Measurements from ENCODE around the gene TMEM39B.
"Not testable (repeated sequence)": the region's sequence is repeated elsewhere in the genome, so short reads cannot be mapped to it uniquely, and the experiment has no call there.

Gene TMEM39B

DNA sequence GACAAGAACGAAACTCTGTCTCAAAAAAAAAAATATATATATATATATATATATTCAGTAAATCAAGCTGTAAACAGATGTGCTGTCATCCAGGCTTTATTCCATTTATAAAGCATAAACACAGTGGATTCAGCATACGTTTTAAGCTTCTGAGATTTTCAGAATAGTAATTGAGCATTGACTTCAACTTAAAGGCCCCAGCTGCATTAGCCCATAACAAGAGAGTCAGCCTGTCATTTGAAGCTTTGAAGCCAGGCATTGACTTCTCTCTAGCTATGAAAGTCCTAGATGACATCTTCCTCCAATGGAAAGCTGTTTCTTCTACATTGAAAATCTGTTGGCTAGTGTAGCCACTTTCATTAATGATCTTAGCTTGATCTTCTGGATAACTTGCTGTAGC lies 41.7 kb downstream of the TMEM39B start:
- no peak for DNase-seq

DNA sequence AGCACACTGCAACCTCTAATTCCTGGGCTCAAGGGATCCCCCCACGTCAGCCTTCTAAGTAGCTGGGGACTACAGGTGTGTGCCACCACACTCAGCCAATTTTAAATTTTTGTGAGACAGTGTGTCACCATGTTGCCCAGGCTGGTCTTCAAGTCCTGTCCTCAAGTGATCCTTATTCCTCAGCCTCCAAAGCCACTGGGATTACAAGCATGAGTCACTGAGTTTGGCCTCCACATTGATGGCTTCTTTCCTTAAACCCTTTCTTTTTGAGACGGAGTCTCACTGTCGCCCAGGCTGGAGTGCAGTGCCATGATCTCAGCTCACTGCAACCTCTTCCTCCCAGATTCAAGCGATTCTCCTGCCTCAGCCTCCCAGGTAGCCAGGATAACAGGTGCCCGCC lies 42.8 kb downstream of the TMEM39B start:
- DNase-seq = no peak

DNA sequence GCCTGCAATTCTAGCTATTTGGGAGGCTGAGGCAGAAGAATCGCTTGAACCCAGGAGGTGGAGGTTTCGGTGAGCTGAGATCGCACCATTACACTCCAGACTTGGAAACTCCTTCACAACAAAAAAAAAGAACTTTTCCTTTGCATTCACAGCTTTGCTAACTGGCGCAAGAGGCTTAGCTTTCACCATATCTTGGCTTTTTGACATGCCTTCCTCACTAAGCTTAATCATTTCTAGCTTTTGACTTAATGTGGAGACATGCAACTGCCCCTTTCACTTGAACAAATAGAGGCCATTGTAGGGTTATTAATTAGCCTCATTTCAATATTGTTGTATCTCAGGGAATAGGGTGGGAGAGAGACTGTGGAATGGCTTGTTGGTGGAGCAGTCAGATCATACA lies 43.8 kb downstream of the TMEM39B start:
- DNase-seq = no peak

GRCh38 chr1:32122151-32122550 lies 49.4 kb downstream of the TMEM39B start:
- no peak for DNase-seq

- DNase-seq = not testable (repeated sequence)
Observed at GRCh38 chr1:32123361-32123760, 50.6 kb downstream of the TMEM39B start.

DNA sequence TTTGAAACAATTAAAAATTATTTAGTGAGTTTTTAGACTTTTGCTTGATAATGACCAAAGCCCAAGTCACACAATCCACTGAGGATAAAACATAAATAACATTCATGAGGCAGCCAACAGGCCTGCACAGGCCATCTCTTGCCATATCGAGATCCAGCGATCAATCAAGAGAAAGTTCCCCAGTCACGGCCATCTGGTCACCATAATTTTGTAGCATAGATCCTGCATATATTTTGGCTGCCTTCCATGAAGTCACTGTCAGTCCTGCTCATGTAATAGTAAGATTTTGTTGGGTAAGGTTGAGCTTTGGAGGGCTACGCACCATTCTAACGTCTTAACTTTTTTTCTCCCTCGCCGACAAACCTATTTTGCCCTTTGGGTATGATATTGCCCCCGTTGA lies 52.6 kb downstream of the TMEM39B start:
- no peak for DNase-seq

DNA sequence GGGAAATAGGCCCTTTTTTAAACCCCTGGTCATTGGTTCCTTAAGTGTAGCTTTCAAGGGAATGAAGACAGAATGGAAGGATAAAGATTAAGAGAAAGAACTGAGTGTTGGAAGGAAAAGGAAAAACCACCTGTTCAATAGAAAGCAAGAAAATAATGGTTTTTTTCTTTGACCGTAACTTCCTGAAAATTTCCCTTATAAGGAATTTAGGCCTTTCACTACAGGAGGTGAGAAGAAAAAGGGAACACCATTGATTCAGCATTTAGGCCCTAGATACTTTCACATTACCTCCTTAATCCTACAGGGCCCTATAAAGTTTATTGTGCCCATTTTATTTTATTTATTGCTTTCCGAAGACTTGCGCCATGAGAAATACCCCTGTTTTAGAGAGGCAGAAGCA lies 54.0 kb downstream of the TMEM39B start:
- DNase-seq = no peak

- DNase-seq = no peak
Observed at GRCh38 chr1:32127409-32128198, 54.9 kb downstream of the TMEM39B start.

GRCh38 chr1:32128479-32128878 lies 55.7 kb downstream of the TMEM39B start:
- no peak for DNase-seq

DNA sequence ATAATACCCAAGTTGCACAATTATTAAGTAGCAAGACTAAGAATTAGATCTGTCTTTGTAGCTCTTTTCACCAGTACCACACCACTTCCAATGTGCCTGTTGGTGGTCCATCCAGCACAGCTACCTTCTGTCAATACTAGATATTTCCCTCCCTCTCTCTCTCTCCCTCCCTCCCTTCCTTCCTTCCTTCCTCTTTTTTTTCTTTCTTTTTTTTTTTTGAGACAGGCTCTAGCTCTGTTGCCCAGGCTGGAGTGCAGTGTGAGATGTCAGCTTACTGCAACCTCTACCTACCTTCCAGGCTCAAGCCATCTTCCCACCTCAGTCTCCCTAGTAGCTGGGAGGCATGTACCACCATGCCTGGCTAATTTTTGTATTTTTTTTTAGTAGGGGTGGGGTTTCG lies 56.2 kb downstream of the TMEM39B start:
- DNase-seq = no peak

GRCh38 chr1:32133950-32134280 lies 61.2 kb downstream of the TMEM39B start:
- DNase-seq = not testable (repeated sequence)

DNA sequence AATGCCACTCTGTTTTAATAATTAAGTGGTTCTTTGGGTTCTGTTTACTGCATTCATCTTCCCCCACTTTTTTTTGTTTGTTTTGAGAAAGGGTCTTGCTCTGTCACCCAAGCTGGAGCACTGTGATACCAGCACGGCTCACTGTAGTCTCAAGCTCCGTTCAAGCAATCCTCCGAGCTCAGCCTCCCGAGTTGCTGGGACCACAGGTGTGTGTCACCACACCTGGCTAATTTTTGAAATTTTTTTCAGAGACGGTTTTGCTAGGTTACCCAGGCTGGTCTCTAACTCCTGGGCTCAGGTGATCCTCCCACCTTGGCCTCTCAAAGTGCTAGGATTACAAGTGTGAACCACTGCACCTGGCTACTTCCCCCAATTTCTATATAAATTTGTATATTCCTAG lies 64.4 kb downstream of the TMEM39B start:
- no peak for DNase-seq

- DNase-seq = no peak
Observed at GRCh38 chr1:32138965-32139364, 66.2 kb downstream of the TMEM39B start.

DNA sequence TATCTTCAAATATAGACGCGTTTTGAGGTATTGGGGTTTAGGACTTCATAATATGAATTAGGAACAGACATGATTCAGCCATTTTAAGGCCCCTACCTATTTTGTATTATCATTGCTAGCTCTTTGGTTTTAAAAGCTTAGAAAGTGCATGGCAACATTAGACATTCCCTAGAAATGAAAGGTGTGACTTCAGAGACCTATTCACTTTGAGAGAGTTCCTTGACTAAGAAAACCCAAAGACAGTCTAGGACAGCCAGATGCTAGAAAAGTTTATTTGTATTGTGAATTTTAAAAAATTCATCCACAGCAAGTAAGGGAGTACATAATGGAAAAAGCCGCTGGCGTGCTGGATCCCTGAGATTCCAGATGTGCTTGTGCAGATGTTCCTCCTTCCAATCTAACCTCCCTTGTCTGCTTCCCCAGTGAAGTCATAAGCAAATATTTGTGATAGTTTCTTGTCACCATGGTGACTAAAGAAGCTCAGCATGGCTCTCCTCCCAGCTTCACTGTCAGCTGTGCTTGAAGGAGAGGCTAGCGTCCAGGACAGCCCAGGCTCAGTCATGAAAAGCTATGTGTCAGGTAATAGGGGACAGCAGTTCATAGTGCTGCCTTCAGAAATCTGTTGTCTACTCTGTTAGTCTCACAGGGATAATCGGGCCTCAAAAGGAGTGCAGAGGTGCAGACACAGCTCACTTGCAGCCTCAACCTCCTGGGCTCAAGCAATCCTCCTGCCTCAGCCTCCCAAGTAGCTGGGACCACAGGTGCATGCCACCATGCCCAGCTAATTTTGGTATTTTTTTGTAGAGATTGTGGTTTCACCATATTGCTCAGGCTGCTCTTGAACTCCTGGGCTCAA lies 69.9 kb downstream of the TMEM39B start:
- no peak for DNase-seq

DNA sequence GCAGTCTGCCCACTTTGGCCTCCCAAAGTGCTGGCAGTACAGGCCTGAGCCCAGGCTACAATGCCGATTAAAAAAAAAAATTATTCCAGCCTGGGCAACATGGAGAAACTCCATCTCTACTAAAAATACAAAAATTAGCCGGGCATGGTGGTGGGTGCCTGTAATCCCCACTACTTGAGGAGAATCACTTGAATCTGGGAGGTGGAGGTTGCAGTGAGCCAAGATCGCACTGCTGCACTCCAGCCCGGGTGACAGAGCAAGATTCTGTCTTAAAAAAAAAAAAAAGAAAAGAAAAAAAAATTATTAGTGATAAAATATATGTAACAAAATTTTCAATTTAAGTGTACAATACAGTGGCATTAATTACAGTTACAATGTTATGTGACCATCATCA lies 70.6 kb downstream of the TMEM39B start:
- not testable (repeated sequence) for DNase-seq

- DNase-seq = no peak
Observed at GRCh38 chr1:32144033-32144432, 71.3 kb downstream of the TMEM39B start.

DNA sequence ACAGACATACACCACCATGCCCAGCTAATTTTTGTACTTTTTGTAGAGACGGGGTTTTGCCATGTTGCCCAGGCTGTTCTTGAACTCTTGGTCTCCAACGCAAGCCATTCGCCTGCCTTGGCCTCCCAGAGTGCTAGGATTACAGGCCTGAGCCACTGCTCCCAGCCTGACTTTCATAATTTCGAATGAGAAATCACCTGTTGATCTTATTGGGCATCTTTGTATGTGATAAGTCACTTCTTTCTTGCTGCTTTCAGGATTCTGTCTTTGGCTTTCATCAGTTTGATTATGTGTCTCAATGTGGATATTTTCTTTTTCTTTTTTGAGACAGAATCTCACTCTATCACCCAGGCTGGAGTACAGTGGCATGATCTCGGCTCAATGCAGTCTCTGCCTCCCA lies 75.1 kb downstream of the TMEM39B start:
- DNase-seq = not testable (repeated sequence)

GRCh38 chr1:32150847-32151246 lies 78.1 kb downstream of the TMEM39B start:
- no peak for DNase-seq

GRCh38 chr1:32151319-32151787 lies 78.6 kb downstream of the TMEM39B start:
- DNase-seq = no peak

Data from activated naive CD4-positive, alpha-beta T cell treated with anti-CD3 and anti-CD28 coated beads, Interleukin-2, amount 50 U/mL, for 16 hours (primary cell).